DMS79 (cell line): Measurements from ENCODE around the gene HIBADH.

Experiments used
- DNase-seq: peaks from one replicate; lab custom pipeline; 2025; lab: John Stamatoyannopoulos, UW

Gene HIBADH

GRCh38 chr7:27491534-27491933, 171.1 kb downstream of the HIBADH start:
- no peak for DNase-seq

- DNase-seq = no peak
Observed at GRCh38 chr7:27487509-27487908, 175.2 kb downstream of the HIBADH start.

- DNase-seq = no peak
Observed at GRCh38 chr7:27484451-27484850, 178.2 kb downstream of the HIBADH start.

GRCh38 chr7:27482219-27482618, 180.5 kb downstream of the HIBADH start:
- no peak for DNase-seq

- no peak for DNase-seq
Observed at GRCh38 chr7:27478556-27478955, 184.1 kb downstream of the HIBADH start.

GRCh38 chr7:27478084-27478483, 184.6 kb downstream of the HIBADH start:
- DNase-seq = no peak

- DNase-seq = no peak
Observed at GRCh38 chr7:27476493-27476892, 186.2 kb downstream of the HIBADH start.
